GM21717 (cell line): Measurements from ENCODE around the gene SART3.
"Not testable (repeated sequence)": the region's sequence is repeated elsewhere in the genome, so short reads cannot be mapped to it uniquely, and the experiment has no call there.

Experiments used
- ATAC-seq: cut with Tn5 transposase; IDR thresholded peaks from one replicate; pipeline ENCODE4 v1.9.1; 2021; ENCODE audit warnings: mild to moderate bottlenecking, moderate library complexity; ENCODE audit not compliant: unreplicated experiment

Gene SART3

DNA sequence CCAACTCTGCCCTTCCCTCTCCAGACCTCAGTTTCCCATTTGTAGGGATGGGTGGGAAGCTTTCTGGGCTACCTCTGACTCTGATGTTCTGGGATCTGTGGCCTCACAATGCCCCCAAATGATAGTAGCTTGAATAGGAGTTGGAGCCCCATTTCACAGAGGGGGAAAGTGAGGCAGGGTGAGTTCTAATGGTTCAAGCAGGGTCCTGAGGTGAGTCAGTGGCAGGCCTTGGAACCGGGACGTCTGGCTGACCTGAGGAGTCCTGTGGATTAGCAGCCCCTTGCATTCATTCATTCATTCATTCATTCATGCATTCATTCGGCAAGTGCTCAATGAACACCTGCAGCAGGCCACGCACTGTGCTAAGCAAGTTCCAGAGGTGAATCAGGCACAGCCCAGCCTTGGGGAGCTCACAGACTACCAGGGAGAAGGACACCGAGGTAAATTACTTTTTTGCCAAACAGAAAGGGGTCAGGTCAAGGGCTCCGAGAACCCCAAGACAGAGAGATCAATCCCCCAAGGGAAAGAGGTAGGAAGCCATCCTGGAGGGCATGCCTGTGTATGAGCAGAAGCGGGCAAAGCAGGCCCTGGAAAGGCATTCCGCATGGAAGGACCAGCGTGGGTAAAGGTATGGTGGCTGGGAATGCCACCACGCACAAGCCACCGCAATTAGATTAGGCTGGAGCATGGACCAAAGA lies 37.7 kb upstream of the SART3 start:
- no peak for ATAC-seq

DNA sequence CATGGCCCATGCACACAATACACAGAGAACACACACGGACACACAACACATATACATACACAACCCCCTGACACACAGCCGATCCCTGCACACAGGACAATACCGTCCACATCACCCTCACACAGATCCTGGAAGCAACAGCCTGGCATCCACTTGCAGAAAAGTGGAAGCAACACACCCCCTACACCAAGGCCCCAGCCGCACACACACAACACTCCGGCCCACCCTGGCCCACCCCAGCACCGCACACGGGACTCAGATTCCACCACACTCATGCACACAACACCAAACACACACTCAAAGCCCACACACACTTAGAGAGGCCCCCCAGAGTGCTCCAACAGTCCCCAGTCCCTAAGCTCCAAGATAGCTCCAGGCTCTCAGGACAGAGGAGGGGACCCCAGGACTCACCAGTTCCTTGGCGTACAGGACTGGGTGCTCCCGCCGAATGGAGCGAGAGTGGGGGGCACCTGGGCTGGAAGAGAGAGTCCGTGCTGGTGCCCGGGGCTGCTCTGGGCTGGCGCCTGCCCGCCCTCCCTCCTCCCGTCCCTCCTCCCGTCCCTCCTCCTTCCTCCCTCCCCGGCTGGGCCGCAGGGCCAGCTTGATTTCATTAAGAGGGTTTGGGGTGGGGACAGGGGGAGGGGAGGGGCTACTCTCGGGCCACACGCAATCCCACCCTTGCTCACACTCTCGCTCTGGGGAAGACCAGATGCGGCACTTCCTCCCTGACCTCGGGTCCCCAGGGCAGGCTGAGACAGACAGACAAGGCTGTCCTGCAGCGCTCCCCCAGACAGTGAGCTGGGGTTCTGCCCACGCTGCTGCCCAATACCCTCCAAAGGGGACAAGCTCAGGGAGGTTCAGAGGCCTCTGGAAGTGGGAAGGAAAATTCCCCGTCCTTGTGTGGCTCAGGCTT lies 36.8 kb upstream of the SART3 start, which contains the start of gene TMEM119:
TMEM119 (minus strand) TSS at position 526 of the 913 bp plus-strand sequence. CDS start 5,701 bp downstream, outside the sequence.
- ATAC-seq, result no peak

DNA sequence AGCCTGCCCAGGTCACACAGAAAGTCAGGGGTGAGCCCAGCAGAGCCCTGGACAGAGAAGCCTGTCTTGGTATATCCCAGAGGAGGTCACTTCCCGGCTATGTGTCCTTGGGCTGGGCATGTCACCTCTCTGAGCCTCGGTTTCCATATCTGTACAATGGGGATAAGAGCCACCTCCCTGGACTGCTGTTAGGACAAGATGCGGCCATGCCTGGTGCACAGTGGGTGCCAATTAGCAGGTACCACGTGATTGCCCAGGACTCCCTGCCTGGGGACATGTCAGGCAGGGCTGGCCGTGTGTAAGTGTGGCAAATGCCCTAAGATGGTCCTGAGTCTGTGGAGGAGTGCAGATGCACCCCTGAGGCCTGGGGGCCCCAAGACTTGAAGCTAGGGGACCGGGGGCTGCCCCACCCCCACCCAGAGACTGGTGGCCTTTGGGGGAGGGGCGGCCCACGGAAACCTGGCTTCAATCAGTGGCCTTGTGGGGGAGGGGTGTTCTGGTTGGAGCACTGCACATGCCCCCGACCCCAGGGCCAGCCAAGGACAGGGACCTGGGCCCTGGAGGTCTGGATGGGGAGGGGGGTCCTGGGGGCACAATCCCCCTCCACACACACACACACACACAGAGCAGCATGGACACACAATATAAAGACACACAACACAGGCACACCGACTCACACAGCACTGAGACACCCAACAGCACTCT lies 36.0 kb upstream of the SART3 start:
- ATAC-seq, result no peak

DNA sequence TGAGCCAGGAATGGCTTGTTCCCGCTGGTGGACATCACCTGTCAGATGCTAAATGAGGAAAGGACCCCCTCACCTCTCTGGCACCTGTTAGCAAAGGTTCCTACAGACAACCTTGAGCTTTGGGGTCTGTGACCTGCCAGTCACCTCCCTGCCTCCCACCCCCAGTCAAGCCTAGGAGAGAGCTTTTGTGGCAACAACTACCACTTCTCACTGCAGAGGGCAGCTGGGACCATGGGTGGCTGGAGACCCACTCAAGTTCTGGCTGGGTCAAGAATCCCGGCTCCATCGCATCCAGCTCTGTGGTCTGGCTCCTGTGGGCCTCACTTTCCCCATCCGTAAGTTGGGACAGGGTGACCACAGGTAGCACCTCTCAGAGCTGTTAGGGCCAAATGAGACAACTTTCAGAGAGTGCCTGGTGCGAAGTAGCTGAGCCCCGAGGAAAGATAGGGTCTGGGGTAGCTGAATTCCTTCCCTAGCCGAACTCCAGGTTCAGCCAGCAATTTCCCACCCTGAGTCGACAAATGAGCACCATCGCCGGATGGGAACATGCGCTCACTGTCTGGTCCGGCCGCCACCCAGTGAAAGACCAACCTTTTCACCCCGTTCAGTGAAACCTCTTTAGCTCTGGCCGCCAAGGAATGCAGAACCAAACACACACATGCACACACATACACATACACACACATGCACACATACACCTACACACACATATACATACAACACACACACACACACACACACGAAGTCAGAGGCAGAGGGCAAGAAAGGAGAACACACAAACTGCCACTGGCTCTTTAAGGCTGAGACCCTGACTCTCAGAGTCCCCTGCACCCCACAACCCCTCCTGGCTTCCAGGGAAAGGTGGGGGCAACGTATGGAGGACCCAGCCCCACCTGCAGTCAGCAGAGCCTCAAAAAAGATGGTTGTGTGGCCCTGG lies 35.0 kb upstream of the SART3 start:
- no peak for ATAC-seq

DNA sequence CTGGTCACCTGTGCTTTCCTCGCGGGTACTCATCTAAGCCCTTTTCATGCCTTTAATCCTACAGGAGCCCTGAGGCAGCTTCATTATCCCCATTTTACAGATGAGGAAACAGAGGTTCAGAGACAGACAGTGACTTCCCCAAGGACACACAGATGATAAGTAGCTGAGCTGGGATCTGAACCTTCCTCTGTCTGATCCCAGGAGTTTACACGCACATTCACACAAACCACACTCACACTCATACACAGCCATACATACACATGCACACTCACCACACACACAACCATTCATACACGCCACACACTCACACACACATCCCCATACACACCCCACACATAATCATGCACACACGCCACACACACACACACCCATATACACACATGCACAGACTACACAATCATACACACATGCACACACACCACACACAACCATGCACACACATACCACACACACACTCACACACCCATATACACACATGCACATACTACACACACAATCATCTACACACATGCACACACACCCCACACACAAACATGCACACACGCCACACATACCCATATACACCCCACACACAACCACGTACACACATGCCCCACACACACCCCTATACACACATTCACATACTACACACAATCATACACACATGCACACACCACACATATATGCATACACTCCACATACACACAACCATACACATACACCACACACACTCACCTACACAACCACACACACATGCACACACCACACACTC lies 34.2 kb upstream of the SART3 start:
- no peak for ATAC-seq

DNA sequence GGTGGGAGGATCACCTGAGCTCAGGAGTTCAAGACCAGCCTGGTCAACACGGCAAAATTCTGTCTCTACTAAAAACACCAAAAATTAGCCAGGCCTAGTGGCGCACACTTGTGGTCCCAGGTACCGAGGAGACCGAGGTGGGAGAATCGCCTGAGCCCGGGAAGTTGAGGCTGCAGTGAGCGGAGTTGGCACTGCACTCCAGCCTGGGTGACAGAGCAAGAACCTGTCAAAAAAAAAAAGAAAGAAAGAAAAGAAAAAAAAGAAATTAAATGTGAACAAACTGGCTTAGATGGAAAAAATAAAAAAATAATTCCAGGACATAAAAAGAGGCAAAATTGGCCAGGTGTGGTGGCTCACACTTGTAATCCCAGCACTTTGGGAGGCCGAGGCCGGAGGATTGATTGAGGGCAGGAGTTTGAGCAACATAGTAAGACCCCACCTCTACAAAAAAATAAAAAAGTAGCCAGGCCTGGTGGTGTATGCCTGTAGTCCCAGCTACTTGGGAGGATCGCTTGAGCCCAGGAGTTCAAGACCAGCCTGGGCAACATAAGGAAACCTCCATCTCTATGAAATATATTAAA lies 33.4 kb upstream of the SART3 start:
- ATAC-seq, result no peak

DNA sequence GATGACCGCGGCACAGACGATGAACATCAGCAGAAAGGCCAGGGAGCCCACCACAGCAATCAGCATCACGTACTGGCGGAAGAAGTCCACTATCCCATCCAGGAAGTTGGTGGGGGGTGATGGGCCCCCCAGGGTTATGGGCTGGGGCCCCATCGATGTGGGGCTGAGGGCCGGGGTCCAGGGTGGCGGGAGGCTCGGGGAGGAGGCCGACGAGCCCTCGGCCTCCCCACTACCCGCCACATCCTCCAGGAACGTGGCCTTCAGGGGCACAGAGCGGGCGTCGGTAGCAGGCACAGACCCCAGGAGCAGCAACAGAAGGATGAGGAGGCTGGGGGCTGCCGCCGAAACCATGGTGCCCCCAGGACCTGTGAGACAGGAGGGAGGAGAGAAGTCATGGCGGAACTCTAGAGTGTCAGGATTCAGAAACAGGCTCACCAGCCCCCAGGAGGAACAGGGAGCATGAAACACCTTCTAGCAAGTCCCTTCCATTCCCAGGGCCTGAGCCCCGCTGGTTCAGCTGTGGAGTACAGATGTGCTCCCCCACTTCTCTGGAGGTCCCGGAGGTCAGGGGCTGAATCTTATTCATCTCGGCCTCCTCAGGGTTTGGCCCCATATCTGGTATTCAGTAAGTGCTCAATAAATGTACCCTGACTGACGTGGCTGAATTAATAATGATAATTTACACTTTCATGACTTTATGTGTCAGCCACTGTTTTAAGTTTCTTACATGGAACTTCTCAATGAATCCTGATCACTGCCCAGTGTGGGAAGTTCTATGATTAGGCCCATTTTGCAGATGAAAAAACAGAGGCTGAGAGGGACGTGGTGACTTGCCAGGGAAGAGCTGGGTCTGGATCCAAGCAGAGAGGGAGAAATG lies 31.3 kb upstream of the SART3 start:
- ATAC-seq, result no peak

DNA sequence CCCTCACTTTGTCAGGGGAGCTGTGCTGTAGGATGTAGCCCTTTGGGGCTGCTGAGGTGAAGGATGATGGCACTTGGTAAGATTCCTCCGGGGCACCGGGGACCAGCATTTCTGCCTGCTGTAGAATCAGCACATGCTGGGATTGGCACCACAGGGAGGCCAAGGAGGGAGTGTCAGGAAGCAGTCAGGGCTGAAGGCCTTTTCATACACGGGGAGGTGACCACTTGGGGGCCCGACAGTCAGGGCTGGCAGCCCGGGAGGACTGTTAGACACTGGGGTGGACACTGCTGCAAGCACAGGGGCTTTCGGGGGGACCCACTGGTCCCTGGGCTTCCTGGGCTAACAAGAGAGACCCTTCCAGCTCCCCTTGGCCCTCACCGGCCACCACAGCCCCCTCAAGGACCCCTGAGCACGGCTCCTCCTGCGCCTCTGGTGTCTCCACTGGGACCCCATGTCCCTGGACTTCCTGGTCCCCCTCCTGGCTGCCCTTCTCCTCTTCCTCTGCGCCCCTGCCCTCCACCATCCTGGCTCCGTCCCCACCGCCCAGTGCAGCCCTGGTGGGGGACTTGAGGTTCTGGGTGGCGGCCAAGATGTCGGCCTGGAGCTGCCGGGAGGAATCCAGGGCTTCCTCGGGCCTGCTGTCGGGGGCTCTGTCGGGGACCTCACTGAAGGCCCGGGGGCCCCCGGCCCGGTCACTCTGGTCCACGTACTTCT lies 30.5 kb upstream of the SART3 start:
- ATAC-seq, result no peak

DNA sequence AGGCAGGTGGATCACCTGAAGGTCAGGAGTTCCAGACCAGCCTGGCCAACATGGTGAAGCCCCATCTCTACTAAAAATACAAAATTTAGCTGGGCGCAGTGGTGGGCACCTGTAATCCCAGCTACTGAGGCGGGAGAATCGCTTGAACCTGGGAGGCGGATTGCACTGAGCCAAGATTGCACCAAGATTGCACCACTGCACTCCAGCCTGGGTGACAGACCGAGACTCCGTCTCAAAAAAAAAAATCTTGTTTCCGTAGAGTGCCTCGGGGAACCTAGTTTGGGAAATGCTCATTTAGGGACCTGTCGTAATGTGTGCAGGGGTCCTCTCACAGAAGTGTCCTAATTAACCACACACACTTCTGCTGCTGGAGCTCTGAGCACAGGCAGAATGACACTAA lies 29.5 kb upstream of the SART3 start:
- not testable (repeated sequence) for ATAC-seq

DNA sequence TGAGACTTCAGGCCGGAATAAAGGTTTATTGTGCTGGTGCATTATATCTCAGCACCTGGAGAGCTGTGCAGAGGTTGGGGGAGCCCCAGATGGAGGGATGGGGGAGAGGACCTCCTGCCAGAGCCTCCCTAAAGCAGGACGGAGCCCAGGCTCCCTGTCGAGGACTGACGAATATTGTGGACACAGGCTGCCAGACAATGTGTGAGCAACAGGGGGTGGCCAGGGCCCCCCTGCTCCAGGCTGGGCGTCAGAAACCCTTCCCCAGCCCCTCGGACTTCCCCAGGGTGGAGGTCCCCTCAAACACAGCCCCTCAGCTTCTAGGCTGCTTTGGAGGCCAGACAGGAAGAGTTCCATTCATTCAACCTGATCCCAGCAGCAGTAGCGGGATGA lies 28.9 kb upstream of the SART3 start:
- no peak for ATAC-seq

DNA sequence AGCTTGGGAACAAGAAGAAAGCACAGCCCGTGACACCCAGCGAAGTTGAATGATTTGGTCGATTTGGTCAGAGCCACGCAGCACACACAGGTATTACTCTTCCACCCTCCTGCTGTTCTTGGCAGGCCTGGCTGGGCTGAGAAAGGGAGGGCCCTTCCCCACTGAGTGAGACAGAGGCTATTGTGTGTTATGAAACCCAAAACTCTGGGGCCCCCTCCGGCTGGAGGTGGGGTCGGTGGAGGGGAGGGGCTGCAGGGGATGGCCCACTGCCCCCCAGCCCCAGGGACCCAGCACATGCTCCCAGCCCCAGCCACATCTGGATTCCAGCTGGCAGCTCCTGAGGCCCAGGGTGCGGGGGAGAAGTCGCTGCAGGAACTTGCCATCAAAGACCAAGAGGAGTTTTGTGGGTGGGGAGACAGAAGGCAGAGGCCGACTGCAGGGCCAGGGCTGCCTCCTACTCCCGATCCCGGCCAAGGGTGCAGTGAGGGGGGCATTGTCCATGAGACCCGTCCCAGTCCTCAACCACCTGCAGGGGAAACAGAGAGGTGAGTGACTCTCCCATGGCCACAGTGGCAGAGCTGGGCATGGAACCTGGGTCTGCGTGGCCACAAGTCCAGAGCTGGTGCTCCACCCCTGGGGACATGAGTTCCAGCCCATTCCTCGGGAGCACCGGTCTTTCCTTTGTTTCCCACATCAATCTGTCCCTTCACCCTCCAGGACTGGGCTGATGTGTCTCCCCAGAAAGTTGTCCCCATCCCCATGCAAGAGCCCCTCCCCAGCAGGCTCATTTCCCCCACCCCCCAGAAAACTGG lies 28.3 kb upstream of the SART3 start:
- no peak for ATAC-seq

DNA sequence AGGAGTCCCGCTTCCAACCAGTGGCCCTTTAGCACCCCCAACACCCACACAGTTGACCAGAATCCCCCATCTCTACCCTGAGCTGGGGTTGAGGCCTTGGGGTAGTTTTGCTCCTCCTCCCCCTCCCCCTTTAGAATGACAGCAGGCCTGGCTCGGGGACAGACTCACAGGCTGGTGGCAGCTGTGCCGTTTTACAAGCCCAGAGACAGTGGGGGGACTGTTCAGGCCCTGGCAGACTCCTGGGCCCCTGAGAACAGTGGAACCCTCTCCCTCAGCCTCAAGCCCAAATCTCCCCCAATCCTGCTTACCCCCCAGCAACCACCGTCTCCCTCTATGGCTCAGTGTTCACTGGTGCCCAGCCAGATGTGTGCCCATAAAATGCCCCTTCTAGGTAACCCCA lies 26.9 kb upstream of the SART3 start:
- ATAC-seq, result no peak

DNA sequence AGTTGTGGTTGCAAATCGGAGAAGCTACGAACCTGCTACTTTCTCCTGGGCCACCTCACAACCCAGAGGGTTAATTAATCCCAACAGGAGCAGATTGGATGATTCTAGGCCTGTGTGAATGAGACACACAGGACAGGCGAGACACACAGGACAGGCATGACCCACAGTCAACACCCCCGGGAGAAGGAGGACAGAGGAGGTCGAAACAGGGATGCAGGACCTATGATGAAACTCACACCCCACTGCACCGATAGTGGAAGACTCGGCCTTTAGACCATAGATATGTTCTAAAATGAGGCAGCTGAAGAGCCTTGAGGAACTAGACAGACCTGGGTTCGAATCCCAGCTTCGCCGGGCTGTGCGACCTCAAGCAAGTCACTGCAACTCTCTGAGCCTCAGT lies 25.3 kb upstream of the SART3 start:
- no peak for ATAC-seq

DNA sequence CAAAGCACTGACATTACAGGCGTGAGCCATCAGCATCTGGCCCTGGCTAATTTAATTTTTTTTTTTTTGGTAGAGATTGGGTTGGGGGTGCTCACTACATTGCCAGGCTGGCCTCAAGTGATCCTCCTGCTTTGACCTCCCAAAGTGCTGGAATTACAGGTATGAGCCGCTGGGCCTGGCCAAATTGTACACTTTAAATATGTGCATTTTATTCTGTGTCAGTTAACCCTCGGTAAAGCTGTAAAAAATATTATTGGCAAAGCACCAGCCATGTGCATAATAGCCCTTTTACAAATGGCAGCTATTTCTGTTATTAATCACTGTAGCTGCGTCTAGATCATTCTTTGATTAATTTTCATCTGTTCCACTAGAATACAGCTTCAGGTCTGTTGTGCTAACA lies 24.9 kb upstream of the SART3 start:
- no peak for ATAC-seq

DNA sequence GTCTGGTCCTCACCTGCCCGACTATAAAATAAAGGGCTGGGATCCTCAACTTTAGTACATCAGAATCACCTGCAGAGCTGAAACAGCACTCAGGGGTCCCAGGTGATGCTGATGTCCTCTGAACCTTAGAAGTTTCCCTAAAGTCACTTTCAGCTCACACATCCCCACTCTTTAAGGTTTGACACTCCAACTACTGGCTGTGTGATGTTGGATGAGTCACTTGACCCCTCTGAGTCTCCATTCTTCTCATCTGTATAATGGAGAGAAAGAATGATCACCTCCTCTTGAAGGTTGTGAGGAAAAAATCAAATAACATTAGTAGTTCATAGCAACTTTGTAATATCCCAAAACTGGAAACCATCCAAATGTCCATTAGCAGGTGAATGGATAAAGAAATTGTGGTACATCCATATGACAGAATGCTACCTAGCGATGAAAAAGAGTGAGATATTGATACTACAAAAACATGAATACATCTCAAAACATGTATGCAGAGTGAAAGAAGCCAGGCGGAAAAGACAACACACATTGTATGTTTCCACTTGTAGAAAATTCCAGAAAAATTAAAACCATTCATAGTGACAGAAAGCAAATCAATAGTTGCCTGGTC lies 23.6 kb upstream of the SART3 start:
- ATAC-seq, result no peak

DNA sequence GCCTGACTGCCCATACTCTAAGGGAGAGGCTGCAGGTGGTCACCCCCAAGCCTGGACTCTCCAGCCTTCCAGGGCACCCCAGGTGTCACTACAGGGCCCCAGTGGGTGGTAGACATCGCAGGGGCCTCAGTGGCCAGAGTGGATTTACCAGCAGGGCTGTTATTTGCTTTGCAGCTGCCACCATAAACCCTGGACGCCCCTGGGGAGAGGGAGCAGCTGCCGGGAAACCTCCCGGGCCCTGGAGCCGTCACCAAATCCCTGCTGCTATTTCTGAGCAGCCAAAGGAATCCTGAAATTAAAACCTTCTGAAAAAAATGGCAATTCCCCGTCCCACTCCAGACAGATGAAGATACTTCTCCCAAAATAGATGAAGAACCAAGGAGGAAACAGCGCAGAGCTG lies 23.0 kb upstream of the SART3 start:
- ATAC-seq, result no peak
